Nephron (organoid): ENCODE results near the gene ITPRIPL1.

ENCODE experiments used
- H3K27ac Mint-ChIP-seq, 3 experiments: 2 replicates each; pipeline ENCODE4 v1.8.0; 2020; ENCODE audit warnings: mixed read lengths in 3 of 3, mild to moderate bottlenecking in 2 of 3, moderate library complexity in 1 of 3
- H3K27me3 Mint-ChIP-seq: 2 replicates; pipeline ENCODE4 v1.8.0; 2021; ENCODE audit warnings: low read depth, mild to moderate bottlenecking, moderate library complexity, mixed read lengths
- H3K36me3 Mint-ChIP-seq: 2 replicates; pipeline ENCODE4 v1.8.0; 2020; ENCODE audit warnings: low read depth, mixed read lengths
- H3K4me1 Mint-ChIP-seq: 2 replicates; pipeline ENCODE4 v1.8.0; 2020; ENCODE audit warnings: mixed read lengths
- H3K4me3 Mint-ChIP-seq, 3 experiments: 2 replicates each; pipeline ENCODE4 v1.8.0; 2020; ENCODE audit warnings: mild to moderate bottlenecking in 3 of 3, mixed read lengths in 3 of 3, moderate library complexity in 2 of 3
- H3K9me3 Mint-ChIP-seq: 2 replicates; pipeline ENCODE4 v1.8.0; 2020; ENCODE audit warnings: mixed read lengths
- TF ChIP-seq, protein P1 (sequence below), 3 experiments: fragments of 200-600 bp; sonication (generic); IDR thresholded peaks; one replicate each; pipeline ENCODE4 v1.5.0; 2021; ENCODE audit warnings: antibody characterized with exemption in 3 of 3; ENCODE audit not compliant: unreplicated experiment in 3 of 3

ITPRIPL1 gene

GRCh38 chr2:96354492-96354891 lies 29.4 kb downstream of the ITPRIPL1 start:
- Mint-ChIP-seq H3K4me1 (peaks cover 22% of the 10 kb centered on the region), H3K27me3 (no peaks in the 10 kb centered on the region), H3K27ac (no peak overlapping the region), H3K9me3 (no peaks in the 10 kb centered on the region), H3K4me3 (no peak overlapping the region), H3K36me3 (peaks cover 25% of the 10 kb centered on the region)
- TF ChIP-seq, protein P1, sequence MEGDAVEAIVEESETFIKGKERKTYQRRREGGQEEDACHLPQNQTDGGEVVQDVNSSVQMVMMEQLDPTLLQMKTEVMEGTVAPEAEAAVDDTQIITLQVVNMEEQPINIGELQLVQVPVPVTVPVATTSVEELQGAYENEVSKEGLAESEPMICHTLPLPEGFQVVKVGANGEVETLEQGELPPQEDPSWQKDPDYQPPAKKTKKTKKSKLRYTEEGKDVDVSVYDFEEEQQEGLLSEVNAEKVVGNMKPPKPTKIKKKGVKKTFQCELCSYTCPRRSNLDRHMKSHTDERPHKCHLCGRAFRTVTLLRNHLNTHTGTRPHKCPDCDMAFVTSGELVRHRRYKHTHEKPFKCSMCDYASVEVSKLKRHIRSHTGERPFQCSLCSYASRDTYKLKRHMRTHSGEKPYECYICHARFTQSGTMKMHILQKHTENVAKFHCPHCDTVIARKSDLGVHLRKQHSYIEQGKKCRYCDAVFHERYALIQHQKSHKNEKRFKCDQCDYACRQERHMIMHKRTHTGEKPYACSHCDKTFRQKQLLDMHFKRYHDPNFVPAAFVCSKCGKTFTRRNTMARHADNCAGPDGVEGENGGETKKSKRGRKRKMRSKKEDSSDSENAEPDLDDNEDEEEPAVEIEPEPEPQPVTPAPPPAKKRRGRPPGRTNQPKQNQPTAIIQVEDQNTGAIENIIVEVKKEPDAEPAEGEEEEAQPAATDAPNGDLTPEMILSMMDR (IDR thresholded peaks at IDR 0.05; ENCODE audit: unreplicated experiment in 3 of 3): no peak

DNA sequence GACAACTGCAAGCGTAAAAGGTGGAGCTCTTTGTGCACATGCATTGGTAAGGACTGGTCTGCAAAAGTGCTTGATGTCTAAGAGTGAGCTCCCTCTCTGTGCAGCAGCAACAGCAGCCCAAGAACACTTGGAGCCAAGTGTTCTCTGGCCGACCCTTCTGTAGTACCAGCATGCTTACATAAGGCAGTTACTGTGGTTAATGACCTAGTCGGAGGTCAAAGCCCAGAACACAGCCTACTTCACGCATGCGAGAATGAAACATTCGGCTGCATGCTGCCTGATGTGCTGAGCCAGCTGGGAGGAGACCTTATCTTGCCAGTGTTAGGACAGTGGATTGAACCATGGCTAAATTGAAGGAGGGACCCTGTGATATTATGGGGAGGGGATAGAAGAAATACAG lies 31.8 kb downstream of the ITPRIPL1 start:
- H3K27me3 Mint-ChIP-seq: no peaks in the 10 kb centered on the region
- H3K4me3 Mint-ChIP-seq: no peak overlapping the region
- TF ChIP-seq, protein P1 (IDR thresholded peaks at IDR 0.05; ENCODE audit: unreplicated experiment in 3 of 3): no peak
- no peaks in the 10 kb centered on the region for H3K9me3 Mint-ChIP-seq
- H3K27ac Mint-ChIP-seq: no peak overlapping the region
- peaks cover 26% of the 10 kb centered on the region for H3K36me3 Mint-ChIP-seq
- peaks cover 21% of the 10 kb centered on the region for H3K4me1 Mint-ChIP-seq

- Mint-ChIP-seq H3K27me3 (no peaks in the 10 kb centered on the region), H3K4me3 (no peak overlapping the region), H3K9me3 (no peaks in the 10 kb centered on the region), H3K36me3 (peaks cover 30% of the 10 kb centered on the region), H3K27ac (no peak overlapping the region), H3K4me1 (no peaks in the 10 kb centered on the region)
- TF ChIP-seq, protein P1 (IDR thresholded peaks at IDR 0.05; ENCODE audit: unreplicated experiment in 3 of 3): no peak
These were observed 34.2 kb downstream of the ITPRIPL1 start for GRCh38 chr2:96359310-96359709.

DNA sequence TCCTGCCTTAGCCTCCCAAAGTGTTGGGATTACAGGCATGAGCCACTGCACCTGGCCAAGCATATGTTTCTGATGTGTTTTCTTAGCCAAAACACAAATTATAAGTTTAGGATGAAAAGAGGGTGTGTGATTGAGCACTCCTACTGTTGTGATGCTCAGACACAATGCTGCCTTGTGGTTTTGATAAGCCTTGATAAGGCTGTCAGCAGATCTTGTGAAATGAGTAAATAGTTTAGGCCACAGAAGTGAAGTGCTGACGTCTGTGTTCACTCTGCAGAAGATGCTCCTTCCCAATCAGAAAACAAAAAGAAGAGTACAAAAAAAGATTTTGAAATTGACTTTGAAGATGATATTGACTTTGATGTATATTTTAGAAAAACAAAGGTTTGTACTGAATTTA lies 34.7 kb downstream of the ITPRIPL1 start:
- TF ChIP-seq, protein P1 (IDR thresholded peaks at IDR 0.05; ENCODE audit: unreplicated experiment in 3 of 3): no peak
- H3K4me1 Mint-ChIP-seq: no peaks in the 10 kb centered on the region
- no peaks in the 10 kb centered on the region for H3K9me3 Mint-ChIP-seq
- no peak overlapping the region for H3K4me3 Mint-ChIP-seq
- no peaks in the 10 kb centered on the region for H3K27me3 Mint-ChIP-seq
- no peak overlapping the region for H3K27ac Mint-ChIP-seq
- H3K36me3 Mint-ChIP-seq: peaks cover 30% of the 10 kb centered on the region

DNA sequence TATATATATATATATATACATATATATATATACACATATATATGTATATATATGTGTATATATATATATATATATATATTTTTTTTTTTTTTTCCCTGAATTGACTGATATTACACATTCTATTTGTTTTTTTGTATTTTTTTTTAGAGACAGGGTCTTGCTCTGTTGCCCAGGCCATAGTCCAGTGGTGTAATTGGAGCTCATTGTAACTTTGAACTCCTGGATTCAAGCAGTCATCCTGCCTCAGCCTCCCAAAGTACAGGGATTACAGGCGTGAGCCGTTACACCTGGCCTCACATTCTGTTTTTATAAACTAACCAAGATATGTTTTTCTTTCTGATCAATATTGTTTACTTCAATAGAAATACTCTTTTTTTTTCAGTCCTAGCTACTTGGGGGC lies 36.6 kb downstream of the ITPRIPL1 start:
- no peak overlapping the region for H3K4me3 Mint-ChIP-seq
- H3K27me3 Mint-ChIP-seq: no peaks in the 10 kb centered on the region
- TF ChIP-seq, protein P1 (IDR thresholded peaks at IDR 0.05; ENCODE audit: unreplicated experiment in 3 of 3): no peak
- H3K9me3 Mint-ChIP-seq: no peaks in the 10 kb centered on the region
- H3K27ac Mint-ChIP-seq: no peak overlapping the region
- H3K4me1 Mint-ChIP-seq: no peaks in the 10 kb centered on the region
- peaks cover 39% of the 10 kb centered on the region for H3K36me3 Mint-ChIP-seq

- H3K4me3 Mint-ChIP-seq: no peak overlapping the region
- H3K27me3 Mint-ChIP-seq: no peaks in the 10 kb centered on the region
- H3K36me3 Mint-ChIP-seq: peaks cover 56% of the 10 kb centered on the region
- H3K9me3 Mint-ChIP-seq: no peaks in the 10 kb centered on the region
- H3K27ac Mint-ChIP-seq: no peak overlapping the region
- TF ChIP-seq, protein P1 (IDR thresholded peaks at IDR 0.05; ENCODE audit: unreplicated experiment in 3 of 3): no peak
- peaks cover 7% of the 10 kb centered on the region for H3K4me1 Mint-ChIP-seq
These were observed 44.1 kb downstream of the ITPRIPL1 start for GRCh38 chr2:96369186-96369585.
